Choroid plexus epithelial cell (primary cell): Measurements from ENCODE around the gene CA12.
"Not testable (repeated sequence)": the region's sequence is repeated elsewhere in the genome, so short reads cannot be mapped to it uniquely, and the experiment has no call there.

Experiments
- DNase-seq: peaks from one replicate; pipeline ENCODE4 v3.0.0-alpha.2; 2010; ENCODE audit warnings: low read depth
- H3K4me3 ChIP-seq: 2 replicates; pipeline ENCODE4 v1.5.1; 2011; ENCODE audit warnings: low read depth, mild to moderate bottlenecking, control low read depth, low read length, moderate library complexity
- TF ChIP-seq, protein P1 (sequence below): conservative IDR thresholded peaks from 2 replicates; pipeline ENCODE4 v1.5.1; 2011; ENCODE audit warnings: low read depth, mild to moderate bottlenecking, control low read depth, inconsistent platforms, low read length, moderate library complexity

CA12 gene

DNA sequence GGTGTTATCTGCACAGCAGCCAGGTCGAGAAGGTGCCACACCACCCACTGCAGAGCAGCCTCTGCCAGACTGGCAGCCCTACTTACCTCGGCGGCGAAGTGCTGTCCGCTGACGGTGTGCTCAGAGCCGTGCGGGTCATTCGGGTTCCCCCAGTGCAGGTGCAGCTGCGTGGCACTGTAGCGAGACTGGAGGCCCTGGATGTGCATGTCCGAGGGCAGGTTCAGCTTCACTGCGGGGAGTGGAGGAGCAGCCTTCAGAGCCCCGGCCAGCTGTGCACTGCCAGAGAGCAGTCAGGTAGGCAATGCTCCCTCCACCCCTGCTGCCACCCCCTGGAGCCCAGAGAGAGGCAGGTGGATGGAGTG, 36.3 kb downstream of the CA12 start:
- H3K4me3 ChIP-seq: no peak overlapping the region
- TF ChIP-seq, protein P1, sequence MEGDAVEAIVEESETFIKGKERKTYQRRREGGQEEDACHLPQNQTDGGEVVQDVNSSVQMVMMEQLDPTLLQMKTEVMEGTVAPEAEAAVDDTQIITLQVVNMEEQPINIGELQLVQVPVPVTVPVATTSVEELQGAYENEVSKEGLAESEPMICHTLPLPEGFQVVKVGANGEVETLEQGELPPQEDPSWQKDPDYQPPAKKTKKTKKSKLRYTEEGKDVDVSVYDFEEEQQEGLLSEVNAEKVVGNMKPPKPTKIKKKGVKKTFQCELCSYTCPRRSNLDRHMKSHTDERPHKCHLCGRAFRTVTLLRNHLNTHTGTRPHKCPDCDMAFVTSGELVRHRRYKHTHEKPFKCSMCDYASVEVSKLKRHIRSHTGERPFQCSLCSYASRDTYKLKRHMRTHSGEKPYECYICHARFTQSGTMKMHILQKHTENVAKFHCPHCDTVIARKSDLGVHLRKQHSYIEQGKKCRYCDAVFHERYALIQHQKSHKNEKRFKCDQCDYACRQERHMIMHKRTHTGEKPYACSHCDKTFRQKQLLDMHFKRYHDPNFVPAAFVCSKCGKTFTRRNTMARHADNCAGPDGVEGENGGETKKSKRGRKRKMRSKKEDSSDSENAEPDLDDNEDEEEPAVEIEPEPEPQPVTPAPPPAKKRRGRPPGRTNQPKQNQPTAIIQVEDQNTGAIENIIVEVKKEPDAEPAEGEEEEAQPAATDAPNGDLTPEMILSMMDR: no peak
- no peak for DNase-seq

DNA sequence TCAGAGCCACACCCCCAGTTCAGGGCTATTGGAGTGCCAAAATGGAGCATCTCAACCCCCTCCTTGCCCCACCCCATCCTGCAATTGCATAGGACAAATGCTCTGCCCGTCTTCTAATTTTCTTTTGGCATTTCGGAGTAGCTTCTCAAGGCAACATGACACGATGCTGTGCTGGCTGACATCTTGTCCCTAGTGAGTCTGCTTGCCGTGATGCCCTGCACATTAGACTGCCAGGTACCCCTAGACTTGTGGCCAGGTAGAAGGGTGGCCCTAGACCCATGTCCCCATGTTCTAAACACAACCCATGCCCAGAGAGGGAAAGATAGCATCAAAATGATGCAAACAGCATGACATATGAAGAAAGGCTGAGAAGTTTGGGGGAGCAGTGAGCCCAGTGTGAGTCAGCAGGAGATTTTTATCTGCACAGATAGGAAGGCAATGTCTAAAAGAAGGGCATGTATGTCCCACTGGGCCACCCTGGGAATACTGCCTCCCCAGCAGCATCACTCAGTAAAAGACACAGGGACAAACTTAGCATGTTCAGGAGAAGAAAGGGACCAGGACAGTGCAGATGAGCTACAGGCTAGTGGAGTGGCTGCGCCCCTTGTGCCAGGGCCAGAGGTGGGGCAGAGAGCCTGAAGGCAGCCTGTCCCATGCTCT, 36.8 kb downstream of the CA12 start:
- TF ChIP-seq, protein P1: no peak
- DNase-seq: peak; percentile 23

DNA sequence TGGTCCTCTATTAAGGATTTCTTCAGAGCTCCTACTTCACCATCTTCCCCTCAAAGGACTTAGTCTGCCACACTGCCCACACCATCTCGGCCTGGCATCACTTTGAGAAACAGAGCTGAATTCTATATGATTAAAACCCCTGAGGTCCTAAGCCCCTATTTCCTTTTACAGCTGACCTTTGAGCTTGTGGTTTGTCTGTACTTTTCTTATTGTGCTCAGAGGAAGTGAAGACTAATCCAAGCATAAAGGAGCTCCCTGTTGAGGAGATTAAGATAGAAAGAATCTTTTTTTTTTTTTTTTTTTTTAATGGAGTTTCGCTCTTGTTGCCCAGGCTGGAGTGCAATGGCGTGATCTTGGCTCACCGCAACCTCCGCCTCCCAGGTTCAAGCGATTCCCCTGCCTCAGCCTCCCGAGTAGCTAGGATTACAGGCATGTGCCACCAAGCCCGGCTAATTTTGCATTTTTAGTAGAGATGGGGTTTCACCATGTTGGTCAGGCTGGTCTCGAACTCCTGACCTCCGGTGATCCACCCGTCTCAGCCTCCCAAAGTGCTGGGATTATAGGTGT, 38.6 kb downstream of the CA12 start:
- DNase-seq: peak; percentile 62

More for the DNA sequence above, 36.8 kb downstream of the CA12 start:
- H3K4me3 ChIP-seq: no peak overlapping the region

DNA sequence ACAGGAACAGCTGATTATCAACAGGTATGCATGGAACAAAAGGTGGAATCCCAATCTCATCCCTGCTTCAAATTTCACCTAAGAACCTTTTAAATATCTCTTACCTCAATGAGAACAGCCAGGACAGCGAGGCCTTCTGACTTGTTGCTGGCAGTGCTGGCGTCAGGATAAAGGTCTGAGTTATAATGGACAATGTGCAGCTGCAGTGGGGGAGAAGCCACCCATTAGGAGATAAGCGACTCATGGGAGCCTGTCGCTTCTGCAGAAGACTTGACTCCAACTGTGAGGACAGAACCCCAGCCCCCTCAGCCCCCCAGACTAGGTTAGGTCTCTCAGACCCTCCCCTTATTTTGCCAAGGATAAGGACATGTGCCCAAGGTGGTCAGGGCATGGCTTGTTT, 39.7 kb downstream of the CA12 start:
- TF ChIP-seq, protein P1: no peak
- no peak for DNase-seq
- no peak overlapping the region for H3K4me3 ChIP-seq

More for the DNA sequence above, 38.6 kb downstream of the CA12 start:
- not testable (repeated sequence) for H3K4me3 ChIP-seq

DNA sequence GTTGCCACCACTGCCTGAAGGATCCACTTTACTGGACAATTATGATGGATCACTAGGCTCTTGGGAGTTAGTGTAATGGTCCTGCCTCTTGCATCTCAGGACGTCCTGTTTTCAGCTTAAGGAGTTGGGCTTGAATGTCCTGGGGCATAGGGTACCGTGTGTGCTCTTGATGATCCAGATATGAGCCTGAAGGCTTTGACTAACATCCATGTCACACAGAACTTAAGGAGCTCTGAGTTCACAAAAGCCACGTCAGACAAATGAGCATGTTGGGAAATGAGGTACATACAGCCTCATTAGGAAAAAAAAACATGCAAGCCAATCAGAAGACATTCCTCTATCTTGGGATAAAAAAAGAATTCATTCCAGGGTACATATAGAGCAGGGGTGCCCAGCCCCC, 40.8 kb downstream of the CA12 start:
- no peak overlapping the region for H3K4me3 ChIP-seq
- no peak for DNase-seq
- TF ChIP-seq, protein P1: no peak

DNA sequence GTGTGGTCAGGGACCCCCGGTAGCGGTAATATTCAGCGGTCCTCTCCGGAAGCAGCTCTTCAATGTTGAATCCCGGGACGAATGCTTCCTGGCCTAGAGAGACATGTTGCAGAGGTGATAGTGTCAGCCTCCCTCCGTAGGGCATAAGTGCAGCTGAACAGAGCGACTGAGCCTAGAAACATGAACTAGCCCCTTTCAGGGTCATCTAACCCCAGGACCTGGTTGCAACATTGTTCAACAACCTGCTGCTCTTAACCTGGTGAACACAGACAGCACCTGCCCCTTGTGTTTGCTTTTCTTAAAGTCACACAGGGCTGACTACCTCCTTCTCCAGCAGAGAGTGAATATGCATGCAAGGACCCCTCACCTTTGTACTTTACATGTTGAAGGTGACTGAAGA, 41.3 kb downstream of the CA12 start:
- TF ChIP-seq, protein P1: no peak
- H3K4me3 ChIP-seq: no peak overlapping the region
- DNase-seq: no peak

DNA sequence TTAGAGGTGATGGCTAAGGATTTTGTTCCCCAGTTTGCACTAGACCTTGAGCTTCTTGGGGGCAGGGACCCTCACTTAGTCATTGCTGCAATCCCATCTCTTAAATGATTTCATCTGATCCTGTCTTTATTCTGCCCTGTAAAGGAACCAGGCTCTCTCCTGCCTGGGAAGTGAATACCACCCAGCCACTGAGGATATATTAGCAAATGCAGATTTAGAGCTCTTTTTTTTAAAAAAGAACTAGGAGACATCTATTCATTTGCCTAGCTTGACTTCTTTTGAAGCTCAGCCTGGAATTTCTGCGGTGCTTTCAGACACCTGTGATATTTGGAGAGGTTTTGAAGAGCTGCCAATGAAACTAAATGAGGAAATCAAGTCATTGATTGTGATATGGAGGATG, 41.8 kb downstream of the CA12 start:
- DNase-seq: no peak
- TF ChIP-seq, protein P1: no peak
- H3K4me3 ChIP-seq: no peak overlapping the region
